Activated naive CD4-positive, alpha-beta T cell (primary cell): ENCODE data around the gene FIGNL1.
"Not testable (repeated sequence)": the region's sequence is repeated elsewhere in the genome, so short reads cannot be mapped to it uniquely, and the experiment has no call there.

Experiments used
- DNase-seq, 4 experiments: peaks; one replicate each; lab custom pipeline; 2025; lab: John Stamatoyannopoulos, UW

The FIGNL1 gene

GRCh38 chr7:50471970-50472369 is 21.8 kb upstream of the FIGNL1 start:
- no peak for DNase-seq

GRCh38 chr7:50470250-50471163 is 20.4 kb upstream of the FIGNL1 start:
- no peak for DNase-seq

GRCh38 chr7:50469181-50469580 is 19.0 kb upstream of the FIGNL1 start:
- no peak for DNase-seq

- peak; percentile 51 to 69 (median 60) for DNase-seq
Measured at GRCh38 chr7:50467817-50468610, 17.9 kb upstream of the FIGNL1 start.

GRCh38 chr7:50466815-50467585 is 16.9 kb upstream of the FIGNL1 start:
- no peak for DNase-seq

GRCh38 chr7:50463035-50463434 is 12.9 kb upstream of the FIGNL1 start:
- DNase-seq, result no peak

GRCh38 chr7:50462361-50462760 is 12.2 kb upstream of the FIGNL1 start:
- no peak for DNase-seq

- no peak for DNase-seq
Measured at GRCh38 chr7:50461695-50462094, 11.5 kb upstream of the FIGNL1 start.

GRCh38 chr7:50459183-50459582 is 9.0 kb upstream of the FIGNL1 start:
- not testable (repeated sequence) for DNase-seq

- not testable (repeated sequence) for DNase-seq
Measured at GRCh38 chr7:50458651-50459050, 8.5 kb upstream of the FIGNL1 start.

GRCh38 chr7:50456371-50457123 is 6.4 kb upstream of the FIGNL1 start:
- DNase-seq, result no peak

GRCh38 chr7:50455658-50456057 is 5.5 kb upstream of the FIGNL1 start:
- no peak for DNase-seq

- DNase-seq, result no peak
Measured at GRCh38 chr7:50454968-50455367, 4.8 kb upstream of the FIGNL1 start.

GRCh38 chr7:50450590-50451032 is 461 bp upstream of the FIGNL1 start:
- DNase-seq, result peak in 3 of 4 experiments; percentile 26 to 35 (median 31)

GRCh38 chr7:50449501-50449880 is 659 bp downstream of the FIGNL1 start:
- no peak for DNase-seq

GRCh38 chr7:50448823-50449222 is 1.3 kb downstream of the FIGNL1 start:
- no peak for DNase-seq

GRCh38 chr7:50446542-50446960 is 3.6 kb downstream of the FIGNL1 start:
- DNase-seq, result no peak

- DNase-seq, result no peak
Measured at GRCh38 chr7:50436133-50436806, 13.9 kb downstream of the FIGNL1 start.

- no peak for DNase-seq
Measured at GRCh38 chr7:50431722-50432305, 18.3 kb downstream of the FIGNL1 start.

GRCh38 chr7:50431316-50431715 is 18.8 kb downstream of the FIGNL1 start:
- no peak for DNase-seq
